SK-N-SH (cell line): ENCODE results near the gene MTUS2. TPM values are rescaled to one million over a fixed set of nuclear protein-coding genes. Genes with fewer than 3 reads are reported as not detected.

ENCODE experiments used
- CTCF ChIA-PET: fragments of 300-600, 350-600 bp; formaldehyde crosslinking; extraction: SDS; loops from one replicate; lab custom pipeline; 2021; lab: Yijun Ruan, JAX
- POLR2A ChIA-PET: fragments of 350-600 bp; sonication (Branson Sonifier 250); formaldehyde crosslinking; extraction: SDS; loops from one replicate; lab custom pipeline; 2020; ENCODE audit warnings: antibody characterized with exemption, inconsistent platforms; lab: Yijun Ruan, JAX
- DNase-seq: peaks from one replicate; pipeline ENCODE4 v3.0.0; 2012
- H2AFZ ChIP-seq: fragments of 200-600 bp; sonication (generic); 2 replicates; pipeline ENCODE4 v1.8.1; 2016; ENCODE audit warnings: antibody characterized with exemption, mild to moderate bottlenecking, low read depth
- H3F3A ChIP-seq: fragments of 200-600 bp; sonication (generic); replicated peaks from 2 replicates; pipeline ENCODE3; 2016; ENCODE audit warnings: antibody characterized with exemption, mild to moderate bottlenecking; ENCODE audit not compliant: insufficient read depth
- H3K27ac ChIP-seq, 2 experiments: fragments of 200-500 bp in 1 of 2; fragments of 200-600 bp in 1 of 2; sonication (Bioruptor generic) in 1 of 2; sonication (generic), shearing (Covaris generic) in 1 of 2; 2 replicates each; pipeline versions ENCODE4 v1.5.1 to v1.6.1; 2014 to 2016; ENCODE audit warnings: low read depth in 2 of 2, inconsistent platforms in 1 of 2, low read length in 1 of 2, mild to moderate bottlenecking in 1 of 2, mixed read lengths in 1 of 2
- H3K27me3 ChIP-seq: fragments of 200-600 bp; sonication (generic), shearing (Covaris generic); 2 replicates; pipeline ENCODE4 v1.6.1; 2016; ENCODE audit warnings: mixed run types; ENCODE audit not compliant: insufficient read depth
- H3K36me3 ChIP-seq, 2 experiments: fragments of 200-500 bp in 1 of 2; fragments of 200-600 bp in 1 of 2; sonication (Bioruptor generic) in 1 of 2; sonication (generic) in 1 of 2; replicated peaks in 1 of 2; 2 replicates each; pipeline versions ENCODE3 to v1.5.1; 2014 to 2016; ENCODE audit warnings: low read length in 1 of 2, mild to moderate bottlenecking in 1 of 2; ENCODE audit not compliant: insufficient read depth in 2 of 2, control insufficient read depth in 1 of 2
- H3K4me1 ChIP-seq, 2 experiments: fragments of 200-500 bp in 1 of 2; fragments of 200-600 bp in 1 of 2; sonication (Bioruptor generic) in 1 of 2; sonication (generic), shearing (Covaris generic) in 1 of 2; 2 replicates each; pipeline versions ENCODE4 v1.5.1 to v1.6.1; 2014 to 2016; ENCODE audit warnings: low read depth in 1 of 2, low read length in 1 of 2, mixed run types in 1 of 2; ENCODE audit not compliant: insufficient read depth in 2 of 2, control insufficient read depth in 1 of 2
- H3K4me2 ChIP-seq: fragments of 200-600 bp; sonication (generic), shearing (Covaris generic); 2 replicates; pipeline ENCODE4 v1.6.1; 2017; ENCODE audit warnings: mixed run types
- H3K4me3 ChIP-seq, 2 experiments: fragments of 200-500 bp in 1 of 2; fragments of 200-600 bp in 1 of 2; sonication (Bioruptor generic) in 1 of 2; sonication (generic), shearing (Covaris generic) in 1 of 2; 2 replicates each; pipeline versions ENCODE4 v1.5.1 to v1.8.1; 2014 to 2016; ENCODE audit warnings: low read depth in 2 of 2, inconsistent platforms in 1 of 2, low read length in 1 of 2, mild to moderate bottlenecking in 1 of 2, mixed read lengths in 1 of 2, moderate library complexity in 1 of 2
- H3K79me2 ChIP-seq: fragments of 200-600 bp; sonication (generic); 2 replicates; pipeline ENCODE4 v1.8.1; 2017; ENCODE audit warnings: mild to moderate bottlenecking; ENCODE audit not compliant: insufficient read depth
- H3K9ac ChIP-seq: fragments of 200-600 bp; sonication (generic); 2 replicates; pipeline ENCODE4 v1.6.1; 2017; ENCODE audit warnings: mixed run types
- H3K9me2 ChIP-seq: fragments of 200-600 bp; sonication (generic); 2 replicates; pipeline ENCODE4 v1.6.1; 2017; ENCODE audit warnings: mixed run types
- H3K9me3 ChIP-seq: fragments of 200-600 bp; sonication (generic); 2 replicates; pipeline ENCODE4 v1.6.1; 2017; ENCODE audit warnings: mixed run types, mild to moderate bottlenecking, moderate library complexity
- H4K20me1 ChIP-seq: fragments of 200-600 bp; sonication (generic); 2 replicates; pipeline ENCODE4 v1.6.1; 2017; ENCODE audit warnings: mild to moderate bottlenecking, mixed run types; ENCODE audit not compliant: insufficient read depth
- FOSL2 ChIP-seq: IDR thresholded peaks from 2 replicates; pipeline ENCODE4 v1.4.0; 2012; ENCODE audit warnings: low read depth, mild to moderate bottlenecking, moderate library complexity, borderline replicate concordance
- FOXJ3 ChIP-seq: sonication (generic); formaldehyde crosslinking; IDR thresholded peaks from 2 replicates; pipeline ENCODE4 v1.5.1; 2020; ENCODE audit warnings: mild to moderate bottlenecking, missing genetic modification reagents
- FOXM1 ChIP-seq: IDR thresholded peaks from 2 replicates; pipeline ENCODE4 v1.4.0; 2012; ENCODE audit warnings: low read depth, mild to moderate bottlenecking
- GATA2 ChIP-seq: sonication (generic); formaldehyde crosslinking; IDR thresholded peaks from 2 replicates; pipeline ENCODE4 v1.5.0; 2020; ENCODE audit warnings: mild to moderate bottlenecking, missing genetic modification reagents
- PBX3 ChIP-seq: IDR thresholded peaks from 2 replicates; pipeline ENCODE4; 2012
- POLR2AphosphoS5 ChIP-seq: IDR thresholded peaks from 2 replicates; pipeline ENCODE4 v1.6.1; 2012; ENCODE audit warnings: low read depth, low read length
- RCOR1 ChIP-seq: fragments of 150-350 bp; IDR thresholded peaks from 2 replicates; pipeline ENCODE4 v1.6.1; 2017; ENCODE audit warnings: antibody characterized with exemption, low read length
- REST ChIP-seq: IDR thresholded peaks from 2 replicates; pipeline ENCODE4 v1.6.1; 2012; ENCODE audit warnings: mild to moderate bottlenecking, low read depth, low read length, moderate library complexity
- SIN3A ChIP-seq: IDR thresholded peaks from 2 replicates; pipeline ENCODE4 v1.6.1; 2012; ENCODE audit warnings: low read depth, mild to moderate bottlenecking, low read length, moderate library complexity, borderline replicate concordance
- SMC3 ChIP-seq: IDR thresholded peaks from 2 replicates; pipeline ENCODE4 v1.6.1; 2012; ENCODE audit warnings: low read depth, low read length, improper control_type of control experiment
- YY1 ChIP-seq: IDR thresholded peaks from 2 replicates; pipeline ENCODE4 v1.4.0; 2012; ENCODE audit warnings: low read depth, mild to moderate bottlenecking
- WGBS: methylation state at CpG from one replicate; pipeline ENCODE4 v1.1.6; 2017; ENCODE audit warnings: low lambda C conversion rate; 5-methylcytosine and 5-hydroxymethylcytosine counted together
- polyA plus RNA-seq, 3 experiments: library from polyadenylated mRNA; depleted of rRNA; stranded (reverse); fragments of >200 nt; gene quantifications; 2 replicates each; pipeline ENCODE4 v1.2.3, GENCODE V29; 2012
- TF ChIP-seq, protein P1 (sequence below): IDR thresholded peaks from 2 replicates; pipeline ENCODE4 v1.4.0; 2012; ENCODE audit warnings: low read depth, borderline replicate concordance
- TF ChIP-seq, protein P2 (sequence below): fragments of 150-350 bp; IDR thresholded peaks from 2 replicates; pipeline ENCODE4 v1.6.1; 2017; ENCODE audit warnings: antibody characterized with exemption, low read length, low read depth, borderline replicate concordance

The MTUS2 gene
- polyA plus RNA-seq, 1 of the 3 experiments (the other 2 are of a cell fraction) = 1.7 TPM

- 0% methylated on average over 2 of the region's 2 CpGs for WGBS
Observed at GRCh38 chr13:28942906-28943305, 122.8 kb downstream of the MTUS2 start.

More at GRCh38 chr13:28942906-28943305, 122.8 kb downstream of the MTUS2 start:
- POLR2A ChIA-PET = no interaction called here
- no peak overlapping the region for H3K4me2 ChIP-seq
- no peak overlapping the region for H3K27ac ChIP-seq
- H3K4me1 ChIP-seq = no peaks in the 10 kb centered on the region
- no peak overlapping the region for H2AFZ ChIP-seq
- H3K79me2 ChIP-seq = no peaks in the 10 kb centered on the region
- H3K9ac ChIP-seq = no peak overlapping the region
- H3K9me2 ChIP-seq = no peaks in the 10 kb centered on the region; the same call in 1 of the 2 replicates
- H3K36me3 ChIP-seq = no peaks in the 10 kb centered on the region
- no peak overlapping the region for H3K4me3 ChIP-seq
- no peak for DNase-seq
- H3K9me3 ChIP-seq = no peaks in the 10 kb centered on the region
- TF ChIP-seq GATA2 (CRISPR knock-in tag) = no peak
- TF ChIP-seq POLR2AphosphoS5 = no peak
- no peak for TF ChIP-seq FOSL2
- TF ChIP-seq PBX3 = no peak
- TF ChIP-seq, protein P1, sequence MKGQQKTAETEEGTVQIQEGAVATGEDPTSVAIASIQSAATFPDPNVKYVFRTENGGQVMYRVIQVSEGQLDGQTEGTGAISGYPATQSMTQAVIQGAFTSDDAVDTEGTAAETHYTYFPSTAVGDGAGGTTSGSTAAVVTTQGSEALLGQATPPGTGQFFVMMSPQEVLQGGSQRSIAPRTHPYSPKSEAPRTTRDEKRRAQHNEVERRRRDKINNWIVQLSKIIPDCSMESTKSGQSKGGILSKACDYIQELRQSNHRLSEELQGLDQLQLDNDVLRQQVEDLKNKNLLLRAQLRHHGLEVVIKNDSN = no peak
- no peak for TF ChIP-seq REST
- no peak for TF ChIP-seq FOXJ3 (CRISPR knock-in tag)
- TF ChIP-seq RCOR1 = no peak
- TF ChIP-seq FOXM1 = no peak
- TF ChIP-seq SMC3 = no peak
- no peak for TF ChIP-seq SIN3A
- TF ChIP-seq, protein P2, sequence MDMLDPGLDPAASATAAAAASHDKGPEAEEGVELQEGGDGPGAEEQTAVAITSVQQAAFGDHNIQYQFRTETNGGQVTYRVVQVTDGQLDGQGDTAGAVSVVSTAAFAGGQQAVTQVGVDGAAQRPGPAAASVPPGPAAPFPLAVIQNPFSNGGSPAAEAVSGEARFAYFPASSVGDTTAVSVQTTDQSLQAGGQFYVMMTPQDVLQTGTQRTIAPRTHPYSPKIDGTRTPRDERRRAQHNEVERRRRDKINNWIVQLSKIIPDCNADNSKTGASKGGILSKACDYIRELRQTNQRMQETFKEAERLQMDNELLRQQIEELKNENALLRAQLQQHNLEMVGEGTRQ = no peak
- no peak for TF ChIP-seq YY1
- H3F3A ChIP-seq = no peaks in the 10 kb centered on the region
- no peaks in the 10 kb centered on the region for H4K20me1 ChIP-seq
- CTCF ChIA-PET = no interaction called here
- H3K27me3 ChIP-seq = no peaks in the 10 kb centered on the region
